ENCODE results near the gene PLIN5. TPM values are rescaled to one million over a fixed set of nuclear protein-coding genes. Genes with fewer than 3 reads are reported as not detected.
A peak's percentile ranks its signal among the peaks of the same experiment; 100 is the strongest.
"Not testable (repeated sequence)": the region's sequence is repeated elsewhere in the genome, so short reads cannot be mapped to it uniquely, and the experiment has no call there.

PLIN5 gene
- total RNA-seq, 4 donors from 2014 or later: 1.0 to 21.2 (median 5.3) TPM

- TF ChIP-seq POLR2A (IDR thresholded peaks at IDR 0.05): no peak
- TF ChIP-seq, protein P1, sequence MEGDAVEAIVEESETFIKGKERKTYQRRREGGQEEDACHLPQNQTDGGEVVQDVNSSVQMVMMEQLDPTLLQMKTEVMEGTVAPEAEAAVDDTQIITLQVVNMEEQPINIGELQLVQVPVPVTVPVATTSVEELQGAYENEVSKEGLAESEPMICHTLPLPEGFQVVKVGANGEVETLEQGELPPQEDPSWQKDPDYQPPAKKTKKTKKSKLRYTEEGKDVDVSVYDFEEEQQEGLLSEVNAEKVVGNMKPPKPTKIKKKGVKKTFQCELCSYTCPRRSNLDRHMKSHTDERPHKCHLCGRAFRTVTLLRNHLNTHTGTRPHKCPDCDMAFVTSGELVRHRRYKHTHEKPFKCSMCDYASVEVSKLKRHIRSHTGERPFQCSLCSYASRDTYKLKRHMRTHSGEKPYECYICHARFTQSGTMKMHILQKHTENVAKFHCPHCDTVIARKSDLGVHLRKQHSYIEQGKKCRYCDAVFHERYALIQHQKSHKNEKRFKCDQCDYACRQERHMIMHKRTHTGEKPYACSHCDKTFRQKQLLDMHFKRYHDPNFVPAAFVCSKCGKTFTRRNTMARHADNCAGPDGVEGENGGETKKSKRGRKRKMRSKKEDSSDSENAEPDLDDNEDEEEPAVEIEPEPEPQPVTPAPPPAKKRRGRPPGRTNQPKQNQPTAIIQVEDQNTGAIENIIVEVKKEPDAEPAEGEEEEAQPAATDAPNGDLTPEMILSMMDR (IDR thresholded peaks at IDR 0.05): no peak
- 85 to 88% methylated on average over 11 of the region's 11 CpGs for WGBS, 2 donors
- no peak for DNase-seq (ENCODE audit: low spot score in 2 of 2)
- no peak overlapping the region for H3K4me3 ChIP-seq (ENCODE audit: low read depth, poor library complexity, severe bottlenecking)
- intact Hi-C loops (cut with DNase I; ENCODE audit: low total_unique reads): loop anchor here (5.0 kb wide), 1 partner anchor 67 kb away; the partner anchor contains the start of gene TNFAIP8L1
Observed at GRCh38 chr19:4570402-4570801, 35.4 kb upstream of the PLIN5 start.

DNA sequence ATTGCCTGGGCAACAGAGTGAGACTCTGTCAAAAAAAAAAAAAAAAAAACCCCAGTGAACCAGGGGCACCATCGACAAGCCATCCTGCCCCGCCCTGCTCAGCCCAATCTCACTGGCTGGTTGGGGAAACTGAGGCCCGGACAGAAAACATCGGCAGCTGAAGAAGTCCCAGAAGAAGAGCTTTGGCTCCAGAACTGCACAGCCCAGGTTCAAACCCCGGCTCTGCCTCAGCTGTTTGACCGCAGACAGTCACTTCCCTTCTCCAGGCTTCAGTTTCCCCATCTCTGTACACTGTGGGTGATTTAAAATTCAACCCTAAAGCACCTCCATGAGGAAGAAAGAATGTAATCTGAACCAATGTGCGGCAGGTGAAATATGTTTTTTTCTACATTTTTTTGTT, 33.9 kb upstream of the PLIN5 start:
- TF ChIP-seq POLR2A (IDR thresholded peaks at IDR 0.05): no peak
- TF ChIP-seq, protein P1 (IDR thresholded peaks at IDR 0.05): no peak
- DNase-seq (ENCODE audit: low spot score in 2 of 2): no peak
- WGBS, 2 donors: 83% methylated on average over 7 of the region's 7 CpGs
- intact Hi-C loops (cut with DNase I; ENCODE audit: low total_unique reads): no loop called here
- H3K4me3 ChIP-seq (ENCODE audit: low read depth, poor library complexity, severe bottlenecking): no peak overlapping the region

GRCh38 chr19:4567584-4568071, 32.6 kb upstream of the PLIN5 start:
- 47 to 49% methylated on average over 14 of the region's 14 CpGs for WGBS, 2 donors
- TF ChIP-seq, protein P1 (IDR thresholded peaks at IDR 0.05): peak in 1 of 3 donors; percentile 19
- no peak for TF ChIP-seq POLR2A (IDR thresholded peaks at IDR 0.05)
- DNase-seq (ENCODE audit: low spot score in 2 of 2): no peak
- intact Hi-C loops (cut with DNase I; ENCODE audit: low total_unique reads): no loop called here
- H3K4me3 ChIP-seq (ENCODE audit: low read depth, poor library complexity, severe bottlenecking): no peak overlapping the region

DNA sequence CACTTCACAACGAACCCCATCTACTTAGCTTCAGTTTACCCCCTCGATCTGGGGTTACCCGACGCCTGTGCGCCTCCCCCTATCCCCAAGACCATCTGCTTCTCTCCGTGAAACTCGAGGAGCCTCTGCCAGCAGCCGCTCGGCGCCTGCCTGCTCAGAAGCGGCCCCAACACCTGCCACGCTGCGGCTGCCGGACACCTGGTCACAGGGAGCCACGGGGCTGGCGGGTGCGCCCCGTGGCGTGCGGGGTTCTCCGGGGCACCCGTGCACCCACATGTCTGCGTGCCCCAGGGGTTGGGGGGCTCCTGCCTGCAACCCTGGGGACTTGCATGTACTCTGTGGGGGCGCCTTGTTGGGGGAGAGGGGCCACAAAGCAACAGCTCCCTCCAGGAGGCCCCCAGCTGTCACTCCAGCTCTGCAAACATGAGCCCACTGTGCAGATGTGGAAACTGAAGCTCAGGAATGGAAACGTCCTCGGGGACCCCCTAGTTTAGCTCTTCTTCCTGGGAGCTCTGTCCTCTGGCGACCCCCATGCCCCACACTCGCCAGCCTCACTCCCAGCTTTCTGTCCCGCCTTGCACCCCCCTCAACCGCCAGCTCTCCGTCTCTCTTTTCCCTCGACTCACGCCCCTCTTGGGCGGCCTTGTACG, 31.5 kb upstream of the PLIN5 start:
- H3K4me3 ChIP-seq (ENCODE audit: low read depth, poor library complexity, severe bottlenecking): no peak overlapping the region
- DNase-seq (ENCODE audit: low spot score in 2 of 2): no peak
- no peak for TF ChIP-seq POLR2A (IDR thresholded peaks at IDR 0.05)
- TF ChIP-seq, protein P1 (IDR thresholded peaks at IDR 0.05): no peak
- intact Hi-C loops (cut with DNase I; ENCODE audit: low total_unique reads): no loop called here
- 83 to 87% methylated on average over 24 to 28 of the region's 35 CpGs for WGBS, 2 donors

- H3K4me3 ChIP-seq (ENCODE audit: low read depth, poor library complexity, severe bottlenecking); DNase-seq (ENCODE audit: low spot score in 2 of 2); intact Hi-C loops (cut with DNase I; ENCODE audit: low total_unique reads): not testable (repeated sequence)
- WGBS, 2 donors: 77 to 87% methylated on average over 5 of the region's 5 CpGs
Observed at GRCh38 chr19:4563562-4563961, 28.5 kb upstream of the PLIN5 start.

DNA sequence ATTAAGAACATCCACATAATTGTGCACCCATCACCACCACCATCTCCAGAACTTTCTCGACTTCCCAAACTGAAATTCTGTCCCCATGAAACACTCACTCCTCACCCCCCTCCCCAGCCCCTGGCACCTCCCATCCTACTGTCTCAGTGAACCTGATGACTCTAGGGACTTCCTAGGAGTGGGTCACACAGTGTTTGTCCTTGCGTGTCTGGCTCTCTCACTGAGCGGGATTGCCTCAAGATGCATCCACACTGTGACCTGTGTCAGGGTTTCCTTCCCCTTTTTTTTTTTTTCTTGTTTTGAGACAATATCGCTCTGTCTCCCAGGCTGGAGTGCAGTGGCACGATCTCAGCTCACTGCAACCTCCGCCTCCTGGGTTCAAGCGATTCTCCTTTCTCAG, 27.1 kb upstream of the PLIN5 start:
- DNase-seq (ENCODE audit: low spot score in 2 of 2); H3K4me3 ChIP-seq (ENCODE audit: low read depth, poor library complexity, severe bottlenecking); intact Hi-C loops (cut with DNase I; ENCODE audit: low total_unique reads): not testable (repeated sequence)
- 79 to 80% methylated on average over 7 of the region's 7 CpGs for WGBS, 2 donors

GRCh38 chr19:4559569-4559968, 24.5 kb upstream of the PLIN5 start, which contains the start of gene SEMA6B:
SEMA6B (minus strand) TSS chr19:4559684; CDS start chr19:4558457, 1,227 bp downstream.
- TF ChIP-seq POLR2A (IDR thresholded peaks at IDR 0.05): no peak
- TF ChIP-seq, protein P1 (IDR thresholded peaks at IDR 0.05): no peak
- H3K4me3 ChIP-seq (ENCODE audit: low read depth, poor library complexity, severe bottlenecking): no peak within 1 kb of the TSS
- peak in 1 of 2 donors; percentile 40 for DNase-seq (ENCODE audit: low spot score in 2 of 2)
- 59 to 73% methylated on average over 13 of the region's 13 CpGs for WGBS, 2 donors
- intact Hi-C loops (cut with DNase I; ENCODE audit: low total_unique reads): loop anchor here (5.0 kb wide), 1 partner anchor 78 kb away; the partner anchor contains the start of gene TNFAIP8L1
